ENCODE measurements around the gene HSD11B1L. TPM values are rescaled to one million over a fixed set of nuclear protein-coding genes. Genes with fewer than 3 reads are reported as not detected.
A peak's percentile ranks its signal among the peaks of the same experiment; 100 is the strongest.

Gene HSD11B1L
- total RNA-seq, 2 experiments from 2014 or later: 2.4 to 2.9 TPM

GRCh38 chr19:5666921-5667610, 13.8 kb upstream of the HSD11B1L start:
- TF ChIP-seq, protein P1, sequence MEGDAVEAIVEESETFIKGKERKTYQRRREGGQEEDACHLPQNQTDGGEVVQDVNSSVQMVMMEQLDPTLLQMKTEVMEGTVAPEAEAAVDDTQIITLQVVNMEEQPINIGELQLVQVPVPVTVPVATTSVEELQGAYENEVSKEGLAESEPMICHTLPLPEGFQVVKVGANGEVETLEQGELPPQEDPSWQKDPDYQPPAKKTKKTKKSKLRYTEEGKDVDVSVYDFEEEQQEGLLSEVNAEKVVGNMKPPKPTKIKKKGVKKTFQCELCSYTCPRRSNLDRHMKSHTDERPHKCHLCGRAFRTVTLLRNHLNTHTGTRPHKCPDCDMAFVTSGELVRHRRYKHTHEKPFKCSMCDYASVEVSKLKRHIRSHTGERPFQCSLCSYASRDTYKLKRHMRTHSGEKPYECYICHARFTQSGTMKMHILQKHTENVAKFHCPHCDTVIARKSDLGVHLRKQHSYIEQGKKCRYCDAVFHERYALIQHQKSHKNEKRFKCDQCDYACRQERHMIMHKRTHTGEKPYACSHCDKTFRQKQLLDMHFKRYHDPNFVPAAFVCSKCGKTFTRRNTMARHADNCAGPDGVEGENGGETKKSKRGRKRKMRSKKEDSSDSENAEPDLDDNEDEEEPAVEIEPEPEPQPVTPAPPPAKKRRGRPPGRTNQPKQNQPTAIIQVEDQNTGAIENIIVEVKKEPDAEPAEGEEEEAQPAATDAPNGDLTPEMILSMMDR (IDR thresholded peaks at IDR 0.05): no peak
- Histone ChIP-seq H3K4me3 (ENCODE audit: low read length) (no peak overlapping the region), H3K27me3 (ENCODE audit: control insufficient read depth in 1 of 2, insufficient read depth in 2 of 2, low read length in 2 of 2) (no peaks in the 10 kb centered on the region), H3K27ac (ENCODE audit: low read depth in 1 of 2, low read length in 2 of 2) (no peak overlapping the region), H3K9me3 (ENCODE audit: control insufficient read depth in 1 of 2, insufficient read depth in 1 of 2, low read length in 2 of 2) (no peaks in the 10 kb centered on the region), H3K36me3 (ENCODE audit: insufficient read depth, low read length) (peaks cover 77% of the 10 kb centered on the region), H3K4me1 (ENCODE audit: insufficient read depth, low read length) (no peaks in the 10 kb centered on the region)
- ChIA-PET POLR2A (no interaction called here), CTCF (no interaction called here)
- ATAC-seq (ENCODE audit: poor library complexity): no peak
- no peaks in the 10 kb centered on the region for H3K9me3 Mint-ChIP-seq
- H3K27ac Mint-ChIP-seq: peak overlapping the region; percentile 58
- intact Hi-C loops (cut with DNase I, micrococcal nuclease): no loop called here
- H3K27me3 Mint-ChIP-seq: no peaks in the 10 kb centered on the region
- no peak overlapping the region for H3K4me3 Mint-ChIP-seq
- no peaks in the 10 kb centered on the region for H3K4me1 Mint-ChIP-seq (ENCODE audit: low read depth)
- H3K36me3 Mint-ChIP-seq (ENCODE audit: low read depth): peaks cover 66% of the 10 kb centered on the region
- DNase-seq: no peak

- Mint-ChIP-seq H3K27me3 (no peaks in the 10 kb centered on the region), H3K4me1 (ENCODE audit: low read depth) (no peaks in the 10 kb centered on the region), H3K9me3 (no peaks in the 10 kb centered on the region), H3K36me3 (ENCODE audit: low read depth) (peaks cover 64% of the 10 kb centered on the region), H3K4me3 (no peak overlapping the region), H3K27ac (peak overlapping the region; percentile 58)
- ChIA-PET CTCF (interaction anchor here (1.0 kb wide), 1 partner anchor 19 kb away, joined by 3 read pairs; no protein-coding TSS in a partner anchor), POLR2A (no interaction called here)
- Histone ChIP-seq H3K4me3 (ENCODE audit: low read length) (no peak overlapping the region), H3K4me1 (ENCODE audit: insufficient read depth, low read length) (no peaks in the 10 kb centered on the region), H3K27me3 (ENCODE audit: control insufficient read depth in 1 of 2, insufficient read depth in 2 of 2, low read length in 2 of 2) (no peaks in the 10 kb centered on the region), H3K27ac (ENCODE audit: low read depth in 1 of 2, low read length in 2 of 2) (no peak overlapping the region), H3K36me3 (ENCODE audit: insufficient read depth, low read length) (peaks cover 70% of the 10 kb centered on the region), H3K9me3 (ENCODE audit: control insufficient read depth in 1 of 2, insufficient read depth in 1 of 2, low read length in 2 of 2) (no peaks in the 10 kb centered on the region)
- DNase-seq: no peak
- ATAC-seq (ENCODE audit: poor library complexity): no peak
- TF ChIP-seq, protein P1 (IDR thresholded peaks at IDR 0.05): no peak
- intact Hi-C loops (cut with DNase I, micrococcal nuclease): no loop called here
Observed at GRCh38 chr19:5667751-5668271, 13.0 kb upstream of the HSD11B1L start.

- H3K36me3 ChIP-seq (ENCODE audit: insufficient read depth, low read length): peaks cover 56% of the 10 kb centered on the region
- no peaks in the 10 kb centered on the region for H3K4me1 ChIP-seq (ENCODE audit: insufficient read depth, low read length)
- ChIA-PET CTCF (no interaction called here), POLR2A (no interaction called here)
- Mint-ChIP-seq H3K27me3 (no peaks in the 10 kb centered on the region), H3K4me1 (ENCODE audit: low read depth) (no peaks in the 10 kb centered on the region), H3K9me3 (no peaks in the 10 kb centered on the region), H3K4me3 (no peak overlapping the region), H3K36me3 (ENCODE audit: low read depth) (peaks cover 50% of the 10 kb centered on the region), H3K27ac (no peak overlapping the region)
- intact Hi-C loops (cut with DNase I, micrococcal nuclease): no loop called here
- no peaks in the 10 kb centered on the region for H3K9me3 ChIP-seq (ENCODE audit: control insufficient read depth in 1 of 2, insufficient read depth in 1 of 2, low read length in 2 of 2)
- H3K4me3 ChIP-seq (ENCODE audit: low read length): no peak overlapping the region
- TF ChIP-seq, protein P1 (IDR thresholded peaks at IDR 0.05): no peak
- DNase-seq: no peak
- no peaks in the 10 kb centered on the region for H3K27me3 ChIP-seq (ENCODE audit: control insufficient read depth in 1 of 2, insufficient read depth in 2 of 2, low read length in 2 of 2)
- no peak for ATAC-seq (ENCODE audit: poor library complexity)
- H3K27ac ChIP-seq (ENCODE audit: low read depth in 1 of 2, low read length in 2 of 2): no peak overlapping the region
Observed at GRCh38 chr19:5669212-5669611, 11.6 kb upstream of the HSD11B1L start.

Data from CD4-positive, alpha-beta T cell (primary cell).